B cell (primary cell): ENCODE measurements around the gene BCL11A. TPM values are rescaled to one million over a fixed set of nuclear protein-coding genes. Genes with fewer than 3 reads are reported as not detected.

Experiments used
- ATAC-seq: fragments of 200-7000 bp; cut with Tn5 transposase; one replicate; pipeline ENCODE4 v1.10.0; 2021; ENCODE audit warnings: low read depth, mild to moderate bottlenecking, moderate number of reproducible peaks, moderate library complexity
- CTCF ChIA-PET: fragments of 350-600 bp; sonication (Branson Sonifier 250); formaldehyde crosslinking; loops from one replicate; lab custom pipeline; 2021; ENCODE audit warnings: antibody characterized with exemption, inconsistent platforms; lab: Charles Lee
- POLR2A ChIA-PET: fragments of 350-600 bp; sonication (Branson Sonifier 250); formaldehyde crosslinking; loops from one replicate; lab custom pipeline; 2021; ENCODE audit warnings: antibody characterized with exemption; lab: Charles Lee
- DNase-seq: peaks from one replicate; pipeline ENCODE4 v3.0.0; 2013
- H2AFZ ChIP-seq: 2 replicates; pipeline ENCODE4 v1.6.1; 2012; ENCODE audit warnings: mild to moderate bottlenecking, low read depth, low read length; ENCODE audit not compliant: insufficient read depth, poor library complexity, severe bottlenecking
- H3K27ac ChIP-seq, 2 donors: 1 replicate in 1 of 2; 2 replicates in 1 of 2; pipeline ENCODE4 v1.5.1; 2012 to 2013; ENCODE audit warnings: low read length in 2 of 2, mild to moderate bottlenecking in 2 of 2, moderate library complexity in 1 of 2
- H3K27me3 ChIP-seq, 4 experiments: fragments of 200-600 bp in 1 of 4; sonication (generic) in 1 of 4; replicated peaks in 1 of 4; 1 replicate in 2 of 4; 2 replicates in 2 of 4; pipeline versions ENCODE4 v1.6.1 to v1.7.0; 2013 to 2016; ENCODE audit warnings: low read length in 3 of 4, mild to moderate bottlenecking in 2 of 4, mixed read lengths in 1 of 4, moderate library complexity in 1 of 4; ENCODE audit not compliant: insufficient read depth in 4 of 4, control insufficient read depth in 3 of 4; ENCODE audit errors: control extremely low read depth in 1 of 4
- H3K36me3 ChIP-seq, 2 experiments: replicated peaks in 1 of 2; 1 replicate in 1 of 2; 2 replicates in 1 of 2; pipeline versions ENCODE4 v1.6.1 to v1.7.1; 2013; ENCODE audit warnings: low read length in 1 of 2; ENCODE audit not compliant: insufficient read depth in 2 of 2, control insufficient read depth in 1 of 2; ENCODE audit errors: control extremely low read depth in 1 of 2, extremely low read depth in 1 of 2
- H3K4me1 ChIP-seq, 2 donors: fragments of 200-600 bp in 1 of 2; sonication (generic) in 1 of 2; 1 replicate in 1 of 2; 2 replicates in 1 of 2; pipeline versions ENCODE4 v1.5.1 to v1.6.1; 2013 to 2017; ENCODE audit warnings: low read length in 2 of 2; ENCODE audit not compliant: control insufficient read depth in 2 of 2, insufficient read depth in 2 of 2
- H3K4me2 ChIP-seq: replicated peaks from 2 replicates; pipeline ENCODE3; 2012; ENCODE audit warnings: mild to moderate bottlenecking, low read depth, low read length; ENCODE audit not compliant: poor library complexity, severe bottlenecking
- H3K4me3 ChIP-seq, 5 experiments: fragments of 200-600 bp in 1 of 5; sonication (generic) in 1 of 5; 1 replicate in 3 of 5; 2 replicates in 2 of 5; pipeline versions ENCODE4 v1.5.1 to v1.7.0; 2011 to 2016; ENCODE audit warnings: low read length in 4 of 5, mild to moderate bottlenecking in 4 of 5, low read depth in 2 of 5, control low read depth in 1 of 5, moderate library complexity in 1 of 5; ENCODE audit not compliant: insufficient read depth in 1 of 5; ENCODE audit errors: control extremely low read depth in 1 of 5, extremely low read depth in 1 of 5
- H3K79me2 ChIP-seq: fragments of 200-600 bp; sonication (generic); one replicate; pipeline ENCODE4 v1.6.0; 2016; ENCODE audit warnings: low read length; ENCODE audit not compliant: control insufficient read depth, insufficient read depth
- H3K9ac ChIP-seq: fragments of 200-600 bp; sonication (generic); 2 replicates; pipeline ENCODE4 v1.6.1; 2017; ENCODE audit warnings: mild to moderate bottlenecking, low read length, moderate library complexity
- H3K9me3 ChIP-seq, 3 donors: one replicate each; pipeline versions ENCODE4 v1.6.1 to v1.7.1; 2013; ENCODE audit warnings: low read length in 2 of 3; ENCODE audit not compliant: control insufficient read depth in 2 of 3, insufficient read depth in 1 of 3; ENCODE audit errors: control extremely low read depth in 1 of 3
- H4K20me1 ChIP-seq: 2 replicates; pipeline ENCODE4 v1.6.0; 2012; ENCODE audit warnings: mild to moderate bottlenecking, low read length; ENCODE audit not compliant: insufficient read depth, control insufficient read depth, poor library complexity, severe bottlenecking
- H3K27ac Mint-ChIP-seq: one replicate; pipeline ENCODE4 v1.8.0; 2021; ENCODE audit warnings: mixed read lengths
- H3K27me3 Mint-ChIP-seq: one replicate; pipeline ENCODE4 v1.8.0; 2021; ENCODE audit warnings: mixed read lengths
- H3K4me1 Mint-ChIP-seq: one replicate; pipeline ENCODE4 v1.8.0; 2021; ENCODE audit warnings: mixed read lengths
- H3K4me3 Mint-ChIP-seq: one replicate; pipeline ENCODE4 v1.8.0; 2021; ENCODE audit warnings: mixed read lengths
- H3K9me3 Mint-ChIP-seq: one replicate; pipeline ENCODE4 v1.8.0; 2022; ENCODE audit warnings: mixed read lengths; ENCODE audit not compliant: insufficient read depth
- CTCF ChIP-seq: fragments of 200-600 bp; IDR thresholded peaks from one replicate; pipeline ENCODE4 v1.8.0; 2022; ENCODE audit warnings: antibody characterized with exemption, mild to moderate bottlenecking
- EZH2 ChIP-seq: IDR thresholded peaks from 2 replicates; pipeline ENCODE4 v1.6.1; 2012; ENCODE audit warnings: borderline replicate concordance, low read depth, mild to moderate bottlenecking, moderate library complexity, low read length; ENCODE audit not compliant: insufficient read depth, poor library complexity, severe bottlenecking
- WGBS: methylation state at CpG from one replicate; pipeline ENCODE4 v1.1.5; 2013; ENCODE audit warnings: missing lambda C conversion rate; ENCODE audit not compliant: insufficient coverage; 5-methylcytosine and 5-hydroxymethylcytosine counted together
- intact Hi-C: fragments of 100-400 bp; cut with micrococcal nuclease; formaldehyde crosslinking; loops from one replicate; pipeline ENCODE4 v1.10.0; 2022
- polyA plus RNA-seq: library from polyadenylated mRNA; depleted of rRNA; stranded (reverse); fragments of >200 nt; gene quantifications from 2 replicates; pipeline ENCODE4 v1.2.3, GENCODE V29; 2012
- total RNA-seq, 2 donors: library from RNA; stranded (reverse); fragments of 120-200 nt in 1 of 2; gene quantifications; 1 replicate in 1 of 2; 2 replicates in 1 of 2; pipeline versions ENCODE4 v1.2.3 to v1.2.4, GENCODE V29; 2013 to 2022

The BCL11A gene
- total and polyA plus RNA-seq, 2 donors (not counting 1 experiment from before 2014, with no cell fraction given), result 81.8 to 383 TPM

GRCh38 chr2:60413069-60413813 lies 140.2 kb downstream of the BCL11A start:
- intact Hi-C loops, result loop anchor here (1.0 to 5.0 kb wide), 2 partner anchors 26 to 41 kb away; no protein-coding TSS in a partner anchor
- no peaks in the 10 kb centered on the region for H3K27me3 Mint-ChIP-seq
- Histone ChIP-seq H3K9ac (no peak overlapping the region), H3K4me3 (no peak overlapping the region), H2AFZ (no peak overlapping the region), H3K79me2 (peaks cover 22% of the 10 kb centered on the region), H3K27ac (peak overlapping the region; percentile 79 to 81), H3K4me1 (peaks cover 78 to 81% of the 10 kb centered on the region in 2 donors), H3K9me3 (no peaks in the 10 kb centered on the region), H3K27me3 (no peaks in the 10 kb centered on the region), H3K36me3 (no peaks in the 10 kb centered on the region), H3K4me2 (peak overlapping the region; percentile 68), H4K20me1 (no peaks in the 10 kb centered on the region)
- peak; percentile 37 for DNase-seq
- no peak for TF ChIP-seq CTCF
- no peak for TF ChIP-seq EZH2
- H3K4me1 Mint-ChIP-seq, result peaks cover 89% of the 10 kb centered on the region
- 20% methylated on average over 1 of the region's 4 CpGs for WGBS
- peak overlapping the region; percentile 94 for H3K27ac Mint-ChIP-seq
- peak; percentile 6 for ATAC-seq
- H3K4me3 Mint-ChIP-seq, result peak overlapping the region; percentile 20
- ChIA-PET POLR2A (interaction anchor here (1.5 kb wide), 1 partner anchor 80 kb away, joined by 7 read pairs; no protein-coding TSS in a partner anchor), CTCF (interaction anchor here (0.9 to 1.2 kb wide), 3 partner anchors 23 to 33 kb away, joined by 3 to 4 read pairs (median 3); no protein-coding TSS in a partner anchor)
- peaks cover 2% of the 10 kb centered on the region for H3K9me3 Mint-ChIP-seq

GRCh38 chr2:60412620-60413019 lies 140.8 kb downstream of the BCL11A start:
- Histone ChIP-seq H4K20me1 (no peaks in the 10 kb centered on the region), H3K4me1 (peaks cover 84 to 85% of the 10 kb centered on the region in 2 donors), H3K27me3 (no peaks in the 10 kb centered on the region), H3K9me3 (no peaks in the 10 kb centered on the region), H3K27ac (peak overlapping the region; percentile 79 to 81), H2AFZ (no peak overlapping the region), H3K4me3 (no peak overlapping the region), H3K9ac (no peak overlapping the region), H3K36me3 (no peaks in the 10 kb centered on the region), H3K4me2 (peak overlapping the region; percentile 68), H3K79me2 (peaks cover 27% of the 10 kb centered on the region)
- ChIA-PET POLR2A (interaction anchor here (1.5 kb wide), 1 partner anchor 80 kb away, joined by 7 read pairs; no protein-coding TSS in a partner anchor), CTCF (interaction anchor here (0.6 to 1.2 kb wide), 2 partner anchors 27 to 1216 kb away, joined by 3 to 4 read pairs; no protein-coding TSS in a partner anchor)
- peaks cover 94% of the 10 kb centered on the region for H3K4me1 Mint-ChIP-seq
- TF ChIP-seq CTCF (no peak), EZH2 (no peak)
- H3K27me3 Mint-ChIP-seq, result no peaks in the 10 kb centered on the region
- peak overlapping the region; percentile 83 for H3K4me3 Mint-ChIP-seq
- ATAC-seq, result no peak
- no peak for DNase-seq
- WGBS, result 100% methylated on average over 3 of the region's 5 CpGs
- intact Hi-C loops, result loop anchor here (1.0 to 5.0 kb wide), 2 partner anchors 27 to 40 kb away; no protein-coding TSS in a partner anchor
- H3K27ac Mint-ChIP-seq, result peak overlapping the region; percentile 90
- H3K9me3 Mint-ChIP-seq, result peaks cover 2% of the 10 kb centered on the region
